CD1c-positive myeloid dendritic cell (primary cell): ENCODE data around the gene ATXN1.
"Not testable (repeated sequence)": the region's sequence is repeated elsewhere in the genome, so short reads cannot be mapped to it uniquely, and the experiment has no call there.

ENCODE experiments used
- DNase-seq: peaks from one replicate; pipeline ENCODE4 v3.0.0-alpha.2; 2016; ENCODE audit errors: extremely low spot score

The ATXN1 gene

GRCh38 chr6:16760516-16761470 is at the start of gene ATXN1:
TSS of gene ATXN1 (minus strand) at chr6:16761460.
- peak; percentile 59 for DNase-seq

- no peak for DNase-seq
Measured at GRCh38 chr6:16810411-16810810, 49.2 kb upstream of the ATXN1 start.

GRCh38 chr6:16809753-16810358 is 48.6 kb upstream of the ATXN1 start:
- DNase-seq, result no peak

GRCh38 chr6:16807956-16808355 is 46.7 kb upstream of the ATXN1 start:
- no peak for DNase-seq

- DNase-seq, result no peak
Measured at GRCh38 chr6:16806363-16806762, 45.1 kb upstream of the ATXN1 start.

- no peak for DNase-seq
Measured at GRCh38 chr6:16805243-16805950, 44.1 kb upstream of the ATXN1 start.

GRCh38 chr6:16804546-16805242 is 43.4 kb upstream of the ATXN1 start:
- DNase-seq, result no peak

- no peak for DNase-seq
Measured at GRCh38 chr6:16803294-16804200, 42.3 kb upstream of the ATXN1 start.

GRCh38 chr6:16802071-16802470 is 40.8 kb upstream of the ATXN1 start:
- DNase-seq, result no peak

- DNase-seq, result peak; percentile 44
Measured at GRCh38 chr6:16800942-16801341, 39.7 kb upstream of the ATXN1 start.

GRCh38 chr6:16800341-16800740 is 39.1 kb upstream of the ATXN1 start:
- no peak for DNase-seq

GRCh38 chr6:16799279-16800193 is 38.3 kb upstream of the ATXN1 start:
- DNase-seq, result no peak

GRCh38 chr6:16793828-16794412 is 32.7 kb upstream of the ATXN1 start:
- no peak for DNase-seq

GRCh38 chr6:16789329-16790038 is 28.2 kb upstream of the ATXN1 start:
- DNase-seq, result no peak

GRCh38 chr6:16787128-16787682 is 25.9 kb upstream of the ATXN1 start:
- no peak for DNase-seq

- DNase-seq, result no peak
Measured at GRCh38 chr6:16785496-16785895, 24.2 kb upstream of the ATXN1 start.

GRCh38 chr6:16784957-16785356 is 23.7 kb upstream of the ATXN1 start:
- not testable (repeated sequence) for DNase-seq

- DNase-seq, result no peak
Measured at GRCh38 chr6:16783952-16784565, 22.8 kb upstream of the ATXN1 start.
